HCT116 (cell line): Measurements from ENCODE around the gene AHRR. TPM values are rescaled to one million over a fixed set of nuclear protein-coding genes. Genes with fewer than 3 reads are reported as not detected.

ENCODE experiments used
- ATAC-seq: fragments of 200-7000 bp; cut with Tn5 transposase; 2 replicates; pipeline ENCODE4 v1.9.1; 2020; ENCODE audit warnings: mild to moderate bottlenecking, moderate library complexity
- BruUV-seq: library from RNA; stranded (reverse); fragments of 400-500 nt; replicated peaks from 2 replicates; lab custom pipeline; 2021; lab: Mats Ljungman, UMichigan
- CTCF ChIA-PET: fragments of 300-600 bp; sonication (Branson Sonifier 250); formaldehyde crosslinking; loops from one replicate; lab custom pipeline; 2021; ENCODE audit warnings: antibody characterized with exemption; lab: Charles Lee
- POLR2A ChIA-PET: fragments of 300-600, 350-600 bp; sonication (Branson Sonifier 250); formaldehyde crosslinking; loops from one replicate; lab custom pipeline; 2021; ENCODE audit warnings: antibody characterized with exemption; lab: Charles Lee
- RAD21 ChIA-PET, 2 experiments: fragments of 300-600 bp; sonication (Branson Sonifier 250); formaldehyde crosslinking; loops; one replicate each; lab custom pipeline; 2023; ENCODE audit warnings: low total read pairs in 2 of 2; ENCODE audit not compliant: uncharacterized antibody in 2 of 2, unreplicated experiment in 2 of 2, low non-redundant PET in 1 of 2; lab: Charles Lee
- DNase-seq: peaks from one replicate; pipeline ENCODE4 v3.0.0-alpha.2; 2010; ENCODE audit warnings: low read depth, low spot score
- H2AFZ ChIP-seq: fragments of 200-600 bp; shearing (Covaris generic), sonication (generic); 2 replicates; pipeline ENCODE4 v1.6.1; 2017; ENCODE audit warnings: low read depth, mixed run types, mixed read lengths, antibody characterized with exemption, low read length; ENCODE audit not compliant: poor library complexity, severe bottlenecking
- H3K27ac ChIP-seq: 2 replicates; pipeline ENCODE4 v1.5.1; 2012; ENCODE audit warnings: low read depth, low read length
- H3K27me3 ChIP-seq: fragments of 200-600 bp; sonication (generic); 2 replicates; pipeline ENCODE4 v1.6.1; 2016; ENCODE audit warnings: mixed run types, low read length, mixed read lengths; ENCODE audit not compliant: insufficient read depth
- H3K36me3 ChIP-seq, 2 experiments: fragments of 200-500 bp in 1 of 2; fragments of 200-600 bp in 1 of 2; sonication (Bioruptor generic) in 1 of 2; sonication (generic) in 1 of 2; 2 replicates each; pipeline versions ENCODE4 v1.5.1 to v1.6.1; 2014 to 2016; ENCODE audit warnings: low read length in 2 of 2, inconsistent platforms in 1 of 2, mixed read lengths in 1 of 2, mixed run types in 1 of 2; ENCODE audit not compliant: insufficient read depth in 2 of 2, control insufficient read depth in 1 of 2
- H3K4me1 ChIP-seq, 2 experiments: fragments of 200-600 bp in 1 of 2; sonication (generic) in 1 of 2; 2 replicates each; pipeline versions ENCODE4 v1.5.1 to v1.6.1; 2012 to 2017; ENCODE audit warnings: low read length in 2 of 2, inconsistent platforms in 1 of 2, mild to moderate bottlenecking in 1 of 2, mixed read lengths in 1 of 2, mixed run types in 1 of 2, moderate library complexity in 1 of 2; ENCODE audit not compliant: insufficient read depth in 2 of 2, control insufficient read depth in 1 of 2
- H3K4me2 ChIP-seq: fragments of 200-600 bp; sonication (generic); 2 replicates; pipeline ENCODE4 v1.6.1; 2017; ENCODE audit warnings: mixed run types, low read length, mixed read lengths
- H3K4me3 ChIP-seq, 2 experiments: fragments of 200-600 bp in 1 of 2; sonication (generic) in 1 of 2; replicated peaks in 1 of 2; 2 replicates each; pipeline ENCODE4 v1.5.1; 2011 to 2016; ENCODE audit warnings: low read length in 2 of 2, control low read depth in 1 of 2, low read depth in 1 of 2, mild to moderate bottlenecking in 1 of 2, mixed read lengths in 1 of 2, mixed run types in 1 of 2
- H3K79me2 ChIP-seq: fragments of 200-600 bp; sonication (generic); 2 replicates; pipeline ENCODE4 v1.6.1; 2017; ENCODE audit warnings: mild to moderate bottlenecking, mixed run types, low read length, moderate library complexity, mixed read lengths; ENCODE audit not compliant: insufficient read depth
- H3K9ac ChIP-seq: fragments of 200-600 bp; sonication (generic); 2 replicates; pipeline ENCODE4 v1.6.1; 2016; ENCODE audit warnings: low read length, mixed read lengths
- H3K9me2 ChIP-seq: fragments of 200-600 bp; sonication (generic), shearing (Covaris generic); 2 replicates; pipeline ENCODE4 v1.6.1; 2017; ENCODE audit warnings: mixed run types, mild to moderate bottlenecking, moderate library complexity; ENCODE audit not compliant: insufficient read depth
- H3K9me3 ChIP-seq, 2 experiments: fragments of 200-500 bp in 1 of 2; fragments of 200-600 bp in 1 of 2; sonication (Bioruptor generic) in 1 of 2; sonication (generic) in 1 of 2; 2 replicates each; pipeline ENCODE4 v1.6.1; 2014 to 2017; ENCODE audit warnings: low read length in 2 of 2, mixed read lengths in 2 of 2, inconsistent platforms in 1 of 2, low read depth in 1 of 2, mild to moderate bottlenecking in 1 of 2, mixed run types in 1 of 2, moderate library complexity in 1 of 2; ENCODE audit not compliant: control insufficient read depth in 1 of 2, insufficient read depth in 1 of 2
- H4K20me1 ChIP-seq: fragments of 200-600 bp; sonication (generic), shearing (Covaris generic); 2 replicates; pipeline ENCODE4 v1.6.1; 2017; ENCODE audit warnings: mixed run types, mild to moderate bottlenecking, moderate library complexity; ENCODE audit not compliant: insufficient read depth
- CBX3 ChIP-seq: IDR thresholded peaks from 2 replicates; pipeline ENCODE4 v1.6.1; 2012; ENCODE audit warnings: low read depth
- CTCF ChIP-seq, 3 experiments: fragments of 200-600 bp in 1 of 3; sonication (generic) in 1 of 3; IDR thresholded peaks in 2 of 3; conservative IDR thresholded peaks in 1 of 3; 2 replicates each; pipeline ENCODE4 v1.5.1; 2012 to 2017; ENCODE audit warnings: low read depth in 2 of 3, low read length in 2 of 3, antibody characterized with exemption in 1 of 3, borderline replicate concordance in 1 of 3, control low read depth in 1 of 3, mild to moderate bottlenecking in 1 of 3, mixed read lengths in 1 of 3, mixed run types in 1 of 3, moderate library complexity in 1 of 3; ENCODE audit not compliant: insufficient read depth in 1 of 3
- EGR1 ChIP-seq: IDR thresholded peaks from 2 replicates; pipeline ENCODE4 v1.6.1; 2012; ENCODE audit warnings: low read depth
- ELF1 ChIP-seq: IDR thresholded peaks from 2 replicates; pipeline ENCODE4 v1.6.1; 2012; ENCODE audit warnings: low read depth, borderline replicate concordance
- EZH2phosphoT487 ChIP-seq: fragments of 200-600 bp; IDR thresholded peaks from 2 replicates; pipeline ENCODE4 v1.6.1; 2018; ENCODE audit warnings: antibody characterized with exemption, borderline replicate concordance
- JUND ChIP-seq: IDR thresholded peaks from 2 replicates; pipeline ENCODE4 v1.6.1; 2012
- SRF ChIP-seq: IDR thresholded peaks from 2 replicates; pipeline ENCODE4 v1.6.1; 2012; ENCODE audit warnings: low read depth
- TCF7L2 ChIP-seq: IDR thresholded peaks from 2 replicates; pipeline ENCODE4 v1.7.0; 2011; ENCODE audit warnings: borderline replicate concordance, inconsistent platforms; ENCODE audit not compliant: insufficient read depth, insufficient read length; ENCODE audit errors: extremely low read depth
- ZFX ChIP-seq: fragments of 450-650 bp; IDR thresholded peaks from 2 replicates; pipeline ENCODE4 v1.6.1; 2017
- ZNF274 ChIP-seq: fragments of 200-500 bp; sonication (Bioruptor generic); IDR thresholded peaks from 2 replicates; pipeline ENCODE4 v1.6.1; 2014; ENCODE audit warnings: mild to moderate bottlenecking, low read depth, low read length, inconsistent platforms
- intact Hi-C: fragments of 100-400 bp; cut with micrococcal nuclease; formaldehyde crosslinking; loops from 2 replicates; pipeline ENCODE4 v1.10.0; 2022
- total RNA-seq: library from RNA; stranded (reverse); gene quantifications from one replicate; pipeline ENCODE4 v1.2.1, GENCODE V29; 2021; ENCODE audit not compliant: unreplicated experiment
- TF ChIP-seq, protein P1 (sequence below): IDR thresholded peaks from 2 replicates; pipeline ENCODE4 v1.6.1; 2011; ENCODE audit warnings: mild to moderate bottlenecking, low read length, moderate library complexity; ENCODE audit not compliant: insufficient replicate concordance; ENCODE audit errors: extremely low read depth

Gene AHRR
- total RNA-seq, 1 experiment from 2014 or later = 12.7 TPM

DNA sequence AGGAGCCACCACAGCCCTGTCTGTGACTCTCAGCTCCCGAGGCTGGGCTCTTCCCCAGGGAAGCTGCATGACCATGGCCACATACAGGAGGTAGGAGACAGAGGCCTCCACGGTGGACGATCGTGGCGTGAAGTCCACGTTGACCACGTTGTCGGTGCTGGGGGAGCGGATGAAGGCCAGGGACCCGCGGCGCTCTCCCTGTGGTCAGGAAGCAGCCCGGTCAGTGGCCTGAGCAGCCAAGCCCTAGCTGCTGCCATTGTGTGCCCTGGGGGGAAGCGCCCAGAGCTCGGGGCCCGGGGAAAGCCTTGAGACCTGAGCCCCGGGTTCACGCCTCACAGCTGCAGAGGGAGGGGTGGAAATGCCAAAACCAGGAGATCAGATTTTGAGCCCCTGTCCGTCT, 155.7 kb downstream of the AHRR start:
- no peak overlapping the region for H3K27ac ChIP-seq
- CTCF ChIA-PET = no interaction called here
- peaks cover 0 to 21% of the 10 kb centered on the region in 2 experiments; a peak in 2 of 4 replicates for H3K4me1 ChIP-seq
- no peaks in the 10 kb centered on the region for H3K9me3 ChIP-seq
- no peak for TF ChIP-seq CBX3
- TF ChIP-seq JUND = no peak
- TF ChIP-seq ELF1 = no peak
- TF ChIP-seq ZFX = no peak
- TF ChIP-seq CTCF (IDR thresholded peaks at IDR 0.05 in 2 of 3, conservative IDR thresholded peaks at IDR 0.05 in 1 of 3; ENCODE audit: borderline replicate concordance in 1 of 3, insufficient read depth in 1 of 3, low read depth in 2 of 3, low read length in 2 of 3) = no peak
- no peak for TF ChIP-seq ZNF274
- TF ChIP-seq EZH2phosphoT487 = no peak
- TF ChIP-seq EGR1 = no peak
- no peak for TF ChIP-seq SRF
- TF ChIP-seq TCF7L2 = no peak
- TF ChIP-seq, protein P1, sequence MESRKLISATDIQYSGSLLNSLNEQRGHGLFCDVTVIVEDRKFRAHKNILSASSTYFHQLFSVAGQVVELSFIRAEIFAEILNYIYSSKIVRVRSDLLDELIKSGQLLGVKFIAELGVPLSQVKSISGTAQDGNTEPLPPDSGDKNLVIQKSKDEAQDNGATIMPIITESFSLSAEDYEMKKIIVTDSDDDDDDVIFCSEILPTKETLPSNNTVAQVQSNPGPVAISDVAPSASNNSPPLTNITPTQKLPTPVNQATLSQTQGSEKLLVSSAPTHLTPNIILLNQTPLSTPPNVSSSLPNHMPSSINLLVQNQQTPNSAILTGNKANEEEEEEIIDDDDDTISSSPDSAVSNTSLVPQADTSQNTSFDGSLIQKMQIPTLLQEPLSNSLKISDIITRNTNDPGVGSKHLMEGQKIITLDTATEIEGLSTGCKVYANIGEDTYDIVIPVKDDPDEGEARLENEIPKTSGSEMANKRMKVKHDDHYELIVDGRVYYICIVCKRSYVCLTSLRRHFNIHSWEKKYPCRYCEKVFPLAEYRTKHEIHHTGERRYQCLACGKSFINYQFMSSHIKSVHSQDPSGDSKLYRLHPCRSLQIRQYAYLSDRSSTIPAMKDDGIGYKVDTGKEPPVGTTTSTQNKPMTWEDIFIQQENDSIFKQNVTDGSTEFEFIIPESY = no peak
- no peaks in the 10 kb centered on the region for H3K36me3 ChIP-seq
- ATAC-seq = no peak
- H3K79me2 ChIP-seq = peaks cover 5% of the 10 kb centered on the region; the same call in 1 of the 2 replicates
- POLR2A ChIA-PET = no interaction called here
- H3K4me2 ChIP-seq = no peak overlapping the region
- no peaks in the 10 kb centered on the region for H3K9me2 ChIP-seq
- intact Hi-C loops = no loop called here
- H2AFZ ChIP-seq = no peak overlapping the region
- H3K27me3 ChIP-seq = no peaks in the 10 kb centered on the region
- no peak overlapping the region for H3K9ac ChIP-seq
- RAD21 ChIA-PET = no interaction called here
- no peaks in the 10 kb centered on the region for H4K20me1 ChIP-seq
- BruUV-seq = no TSS peak
- no peak overlapping the region for H3K4me3 ChIP-seq
- DNase-seq = no peak
